Fibroblast of skin of right quadriceps (primary cell): Measurements from ENCODE around the gene SH2B3.

ENCODE experiments used
- DNase-seq: peaks from one replicate; pipeline ENCODE4 v3.0.0-alpha.2; 2013

The SH2B3 gene

GRCh38 chr12:111429828-111430432, 24.2 kb downstream of the SH2B3 start:
- DNase-seq = no peak

- DNase-seq = no peak
These were observed 25.0 kb downstream of the SH2B3 start for GRCh38 chr12:111430433-111431353.

- no peak for DNase-seq
These were observed 26.0 kb downstream of the SH2B3 start for GRCh38 chr12:111431772-111432171.

- no peak for DNase-seq
These were observed 28.3 kb downstream of the SH2B3 start for GRCh38 chr12:111434049-111434448.

GRCh38 chr12:111434680-111435338, 29.1 kb downstream of the SH2B3 start:
- peak; percentile 43 for DNase-seq

- DNase-seq = no peak
These were observed 30.0 kb downstream of the SH2B3 start for GRCh38 chr12:111435661-111436201.

GRCh38 chr12:111436266-111436665, 30.5 kb downstream of the SH2B3 start:
- DNase-seq = no peak

- DNase-seq = no peak
These were observed 31.1 kb downstream of the SH2B3 start for GRCh38 chr12:111436811-111437210.

GRCh38 chr12:111437816-111438454, 32.2 kb downstream of the SH2B3 start:
- DNase-seq = peak; percentile 79

GRCh38 chr12:111438481-111438880, 32.8 kb downstream of the SH2B3 start:
- peak; percentile 49 for DNase-seq

- DNase-seq = no peak
These were observed 34.0 kb downstream of the SH2B3 start for GRCh38 chr12:111439657-111440151.

GRCh38 chr12:111440152-111440551, 34.4 kb downstream of the SH2B3 start:
- no peak for DNase-seq

- no peak for DNase-seq
These were observed 34.9 kb downstream of the SH2B3 start for GRCh38 chr12:111440631-111441030.

- no peak for DNase-seq
These were observed 35.6 kb downstream of the SH2B3 start for GRCh38 chr12:111441107-111441928.

- no peak for DNase-seq
These were observed 36.8 kb downstream of the SH2B3 start for GRCh38 chr12:111442301-111443045.

GRCh38 chr12:111443086-111443485, 37.4 kb downstream of the SH2B3 start:
- DNase-seq = no peak

GRCh38 chr12:111443586-111443985, 37.9 kb downstream of the SH2B3 start:
- peak; percentile 58 for DNase-seq

GRCh38 chr12:111444314-111444924, 38.7 kb downstream of the SH2B3 start:
- peak; percentile 30 for DNase-seq

GRCh38 chr12:111444925-111445725, 39.4 kb downstream of the SH2B3 start:
- DNase-seq = no peak
